GM03348 (cell line): ENCODE results near the gene CARNS1.

Experiments used
- DNase-seq: peaks from one replicate; pipeline ENCODE4 v3.0.0; 2012; ENCODE audit warnings: low spot score

CARNS1 gene

DNA sequence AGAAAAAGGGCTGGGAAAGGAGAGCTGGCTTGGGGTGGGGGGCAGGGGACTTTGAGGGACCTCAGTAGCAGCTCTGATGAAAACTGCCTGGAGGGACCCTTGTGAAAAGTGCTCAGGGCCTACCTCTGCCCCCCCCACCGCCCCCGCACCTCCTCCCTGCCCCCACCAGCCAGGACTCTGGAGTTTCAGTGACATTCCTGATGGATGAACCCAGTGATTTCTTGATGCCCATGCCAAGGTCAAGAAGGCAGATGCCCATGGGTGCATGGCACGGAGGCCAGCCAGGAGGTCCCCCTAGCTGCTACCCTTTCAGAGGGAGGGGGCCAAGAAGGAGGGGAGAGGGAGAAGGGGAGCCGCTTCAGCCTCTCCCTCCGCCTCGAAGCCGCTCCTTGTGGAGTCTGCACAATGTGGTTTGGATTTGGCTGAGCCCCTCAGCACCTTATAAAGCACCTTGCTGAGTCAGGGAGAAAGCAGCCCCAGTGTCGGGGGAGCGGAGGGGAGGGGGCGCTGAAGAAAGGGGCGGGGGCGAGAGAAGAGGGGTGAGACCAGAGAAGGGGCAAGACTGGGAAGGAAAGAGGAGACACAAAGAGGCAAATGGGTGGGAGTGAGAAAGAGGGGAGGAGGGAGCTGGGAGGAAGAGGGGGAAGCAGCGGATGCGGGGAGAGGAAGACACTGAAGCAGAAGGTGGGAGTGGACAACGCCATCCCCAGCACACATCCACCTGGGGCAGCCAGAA lies 40.0 kb upstream of the CARNS1 start:
- no peak for DNase-seq

GRCh38 chr11:67376063-67376820 lies 39.2 kb upstream of the CARNS1 start:
- no peak for DNase-seq

GRCh38 chr11:67376873-67377808 lies 38.3 kb upstream of the CARNS1 start:
- no peak for DNase-seq

DNA sequence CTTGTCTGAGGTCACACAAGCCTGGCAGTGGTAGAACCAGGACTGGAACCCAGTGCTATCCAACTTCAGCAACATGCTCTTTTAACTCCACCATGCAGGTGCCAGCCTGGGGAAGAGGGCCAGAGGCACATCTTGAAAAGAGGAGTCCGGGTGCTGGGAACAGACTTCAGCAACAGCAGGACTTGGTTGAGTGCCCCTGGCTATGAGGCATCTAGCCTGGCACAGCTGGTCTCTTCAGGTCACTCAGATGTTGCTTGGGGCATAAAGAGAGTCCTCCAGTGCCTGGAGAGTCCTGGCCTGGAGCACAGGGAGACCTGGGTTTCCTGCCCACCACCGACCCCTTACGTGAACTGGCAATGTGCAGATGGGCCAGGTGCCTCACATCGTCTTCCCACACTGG lies 36.9 kb upstream of the CARNS1 start:
- DNase-seq, result no peak

GRCh38 chr11:67379061-67380058 lies 36.1 kb upstream of the CARNS1 start:
- peak; percentile 82 for DNase-seq

DNA sequence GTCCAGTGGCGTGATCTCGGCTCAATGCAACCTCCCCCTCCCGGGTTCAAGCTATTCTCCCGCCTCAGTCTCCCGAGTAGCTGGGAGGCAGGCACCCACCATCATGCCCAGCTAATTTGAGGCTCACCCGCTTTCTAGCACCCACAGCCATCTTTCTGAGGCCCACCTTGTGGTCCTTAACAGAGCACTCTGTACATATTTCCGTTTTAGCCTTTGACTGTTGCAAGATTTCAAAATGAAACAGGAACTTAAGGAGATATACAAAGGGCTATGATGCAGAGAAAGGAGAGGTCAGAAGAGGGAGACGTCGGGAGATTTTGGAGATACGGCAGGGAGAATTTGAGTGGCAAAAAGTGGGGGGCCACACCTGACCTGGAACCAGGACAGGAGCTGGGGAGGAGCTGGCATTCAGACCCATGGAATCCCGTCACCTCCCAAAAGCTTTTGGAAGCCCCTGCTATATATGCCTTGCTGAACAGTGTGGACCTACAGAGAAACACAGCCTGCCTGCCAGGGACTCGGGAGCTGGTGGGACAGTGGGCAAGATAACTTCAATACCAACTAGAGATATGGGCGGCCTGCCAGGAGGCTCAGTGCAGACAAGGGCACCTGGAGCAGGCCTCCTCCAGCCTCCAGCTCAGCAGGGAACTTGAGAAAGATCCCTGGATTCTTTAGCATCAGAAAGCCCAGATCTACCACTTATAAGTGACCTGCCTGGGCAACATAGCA lies 34.1 kb upstream of the CARNS1 start:
- no peak for DNase-seq

- peak; percentile 85 for DNase-seq
Observed at GRCh38 chr11:67382276-67383136, 33.0 kb upstream of the CARNS1 start.

GRCh38 chr11:67384851-67385366 lies 30.6 kb upstream of the CARNS1 start:
- no peak for DNase-seq

GRCh38 chr11:67387069-67387468 lies 28.4 kb upstream of the CARNS1 start:
- no peak for DNase-seq

- DNase-seq, result no peak
Observed at GRCh38 chr11:67387518-67387917, 28.0 kb upstream of the CARNS1 start.

DNA sequence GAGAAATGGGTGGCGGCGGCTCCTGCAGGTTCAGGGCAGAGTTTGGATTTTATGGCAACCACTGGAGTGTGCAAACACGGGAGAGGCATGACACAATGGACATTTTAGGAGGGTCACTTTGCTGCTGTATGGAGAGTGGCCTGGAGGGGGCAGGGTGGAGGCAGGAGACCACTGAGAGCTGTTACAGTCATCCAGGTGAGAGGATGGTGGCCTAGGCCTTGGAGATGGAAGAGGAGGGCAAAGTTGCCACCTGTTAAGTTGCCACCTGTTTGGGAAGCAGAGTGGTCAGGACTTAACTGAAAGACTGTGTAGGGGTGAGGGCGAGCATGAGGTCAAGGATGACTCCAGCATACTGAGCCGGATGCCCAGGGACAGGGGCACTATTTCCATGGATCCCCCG lies 26.0 kb upstream of the CARNS1 start:
- DNase-seq, result peak; percentile 49

GRCh38 chr11:67390947-67391303 lies 24.6 kb upstream of the CARNS1 start:
- no peak for DNase-seq

DNA sequence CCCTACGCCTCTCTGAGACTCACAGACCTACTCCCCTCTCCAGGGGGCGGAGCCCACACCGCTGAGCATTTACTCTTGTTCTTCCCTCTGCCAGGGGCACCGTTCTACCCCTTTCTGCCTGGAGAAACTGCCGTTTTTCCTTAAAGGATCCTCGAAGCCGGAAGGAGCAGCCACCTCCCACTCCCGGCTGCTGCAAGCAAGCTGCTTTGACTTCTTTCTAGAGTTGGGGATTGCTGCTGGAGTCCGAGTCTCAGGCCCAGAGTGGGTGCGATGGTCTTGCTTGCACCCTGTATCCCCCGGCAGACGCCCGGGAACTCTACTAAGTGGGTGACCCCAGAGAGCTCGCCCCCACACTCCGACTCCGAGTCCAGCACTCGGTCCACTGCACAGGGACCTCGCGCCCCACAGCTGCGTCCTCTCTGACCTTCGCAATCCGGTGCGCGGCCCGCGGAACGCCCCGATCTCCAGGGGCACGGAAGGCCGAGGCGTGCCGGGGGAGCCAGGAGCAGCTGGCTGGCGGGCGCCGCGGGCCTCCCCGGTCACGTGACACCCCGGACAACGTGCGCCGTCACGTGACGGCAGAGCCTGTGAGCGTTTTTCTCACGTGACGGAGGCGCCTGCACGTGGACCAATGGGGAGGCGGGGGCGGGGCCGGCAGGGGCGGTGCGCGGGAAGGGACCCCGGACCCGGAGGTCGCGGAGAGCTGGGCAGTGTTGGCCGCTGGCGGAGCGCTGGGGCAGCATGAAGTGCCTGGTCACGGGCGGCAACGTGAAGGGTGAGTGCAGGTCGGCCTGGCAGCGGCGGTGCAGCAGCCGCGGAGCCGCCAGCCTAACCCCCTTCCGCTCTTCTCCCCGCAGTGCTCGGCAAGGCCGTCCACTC lies 23.9 kb upstream of the CARNS1 start, which contains the start of gene RAD9A:
RAD9A (plus strand) TSS at position 683 of the 879 bp plus-strand sequence; CDS start at position 742, 59 bp downstream.
- DNase-seq, result peak; percentile 98

DNA sequence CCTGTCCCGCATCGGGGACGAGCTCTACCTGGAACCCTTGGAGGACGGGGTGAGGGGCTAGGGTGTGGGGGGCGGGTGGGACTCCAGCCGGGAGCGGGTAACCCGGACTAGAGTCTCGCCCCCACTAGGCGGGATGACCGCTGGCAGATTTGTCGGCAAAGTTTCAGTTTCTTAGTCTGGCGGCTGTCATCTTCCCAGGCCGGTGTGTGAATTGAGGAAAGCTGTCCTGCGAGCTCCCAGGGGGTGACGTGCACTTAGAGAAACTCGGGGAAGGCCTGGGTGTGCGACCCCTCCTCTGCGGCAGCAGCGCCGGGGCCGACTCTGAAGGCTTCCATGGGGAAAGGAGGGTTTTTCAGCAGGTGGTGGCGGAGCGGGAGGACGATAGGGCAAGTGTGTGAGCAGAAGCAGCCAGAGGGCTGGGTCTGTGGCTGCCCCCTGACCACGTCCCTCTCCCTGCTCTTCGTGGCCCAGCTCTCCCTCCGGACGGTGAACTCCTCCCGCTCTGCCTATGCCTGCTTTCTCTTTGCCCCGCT lies 23.2 kb upstream of the CARNS1 start:
- DNase-seq, result no peak

- no peak for DNase-seq
Observed at GRCh38 chr11:67393437-67393836, 22.0 kb upstream of the CARNS1 start.

DNA sequence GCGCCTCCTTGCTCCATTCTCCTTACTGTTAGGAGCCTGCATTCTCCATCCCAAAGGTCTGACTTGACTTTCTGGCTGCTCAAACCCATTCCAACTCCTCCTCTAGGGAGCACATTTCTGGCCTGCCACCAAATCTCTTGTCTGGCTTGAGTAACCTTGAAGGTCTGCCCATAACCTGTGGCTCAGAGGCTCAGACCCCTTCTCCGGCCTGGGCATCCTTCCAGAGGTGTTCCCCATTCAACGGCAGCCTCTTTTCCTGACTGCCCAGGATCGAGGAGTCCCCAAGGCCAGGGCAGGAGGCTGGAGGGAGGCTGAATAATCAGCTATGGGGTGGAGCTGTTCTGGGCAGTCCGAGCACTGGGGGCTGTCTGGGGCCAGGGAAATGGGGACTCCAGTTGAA lies 21.5 kb upstream of the CARNS1 start:
- DNase-seq, result no peak

DNA sequence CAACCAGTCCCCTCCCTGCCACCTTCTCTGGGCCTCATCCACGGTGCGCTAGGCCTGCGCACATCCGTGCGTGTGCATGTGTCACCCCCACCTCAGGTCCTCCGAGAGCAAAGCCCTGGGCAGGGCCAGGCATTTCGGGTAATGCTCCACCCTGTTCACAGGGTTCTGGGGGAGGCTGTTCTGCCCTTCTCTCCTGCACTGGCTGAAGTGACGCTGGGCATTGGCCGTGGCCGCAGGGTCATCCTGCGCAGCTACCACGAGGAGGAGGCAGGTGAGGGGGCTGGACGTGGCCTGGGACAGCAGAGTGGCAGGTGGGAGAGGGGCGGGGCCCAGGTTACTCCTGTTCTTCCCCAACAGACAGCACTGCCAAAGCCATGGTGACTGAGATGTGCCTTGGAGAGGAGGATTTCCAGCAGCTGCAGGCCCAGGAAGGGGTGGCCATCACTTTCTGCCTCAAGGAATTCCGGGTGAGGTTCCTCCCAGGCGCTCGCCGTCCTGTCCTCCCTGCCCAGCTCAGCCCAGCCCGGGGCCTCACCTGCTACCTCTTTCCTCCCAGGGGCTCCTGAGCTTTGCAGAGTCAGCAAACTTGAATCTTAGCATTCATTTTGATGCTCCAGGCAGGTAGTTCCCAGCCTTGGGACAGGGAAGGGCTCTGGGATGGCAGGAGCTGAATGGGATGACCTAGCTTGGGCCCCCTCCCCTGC lies 19.8 kb upstream of the CARNS1 start:
- DNase-seq, result no peak

GRCh38 chr11:67396259-67396581 lies 19.3 kb upstream of the CARNS1 start:
- no peak for DNase-seq
